K562 (cell line): ENCODE data around the gene OLFML2A. TPM values are rescaled to one million over a fixed set of nuclear protein-coding genes. Genes with fewer than 3 reads are reported as not detected.

ENCODE experiments used
- CHD2 ChIP-seq: IDR thresholded peaks from 2 replicates; pipeline ENCODE4 v1.6.1; 2011; ENCODE audit warnings: low read depth, low read length
- CREBBP ChIP-seq: IDR thresholded peaks from one replicate; pipeline ENCODE4 v1.6.1; 2012; ENCODE audit warnings: low read depth, mild to moderate bottlenecking, control low read depth, inconsistent platforms, low read length
- CUX1 ChIP-seq: fragments of 200-800 bp; sonication (Bioruptor generic); IDR thresholded peaks from 2 replicates; pipeline ENCODE4 v1.6.1; 2016; ENCODE audit warnings: missing genetic modification characterization, missing compliant biosample characterization
- DIDO1 ChIP-seq: fragments of 450-650 bp; IDR thresholded peaks from 2 replicates; pipeline ENCODE4 v1.6.1; 2016; ENCODE audit warnings: low read depth, missing biosample characterization, missing genetic modification characterization
- ELK1 ChIP-seq: sonication (generic); formaldehyde crosslinking; IDR thresholded peaks from 2 replicates; pipeline ENCODE4 v1.8.1; 2022; ENCODE audit warnings: missing genetic modification reagents
- EP400 ChIP-seq: fragments of 450-650 bp; IDR thresholded peaks from 2 replicates; pipeline ENCODE4 v1.6.1; 2017; ENCODE audit warnings: antibody characterized with exemption, mild to moderate bottlenecking, moderate library complexity
- GTF2B ChIP-seq: IDR thresholded peaks from 2 replicates; pipeline ENCODE4 v1.6.1; 2011; ENCODE audit not compliant: insufficient read length; ENCODE audit errors: extremely low read depth
- MIER1 ChIP-seq: fragments of 450-650 bp; IDR thresholded peaks from 2 replicates; pipeline ENCODE4 v1.6.1; 2016; ENCODE audit warnings: antibody characterized with exemption, mild to moderate bottlenecking, low read depth
- NCOA6 ChIP-seq: fragments of 450-650 bp; IDR thresholded peaks from 2 replicates; pipeline ENCODE4 v1.6.1; 2017; ENCODE audit warnings: mild to moderate bottlenecking
- PHB2 ChIP-seq: fragments of 450-650 bp; IDR thresholded peaks from 2 replicates; pipeline ENCODE4 v1.6.1; 2017; ENCODE audit warnings: low read depth
- PRMT5 ChIP-seq: sonication (generic); formaldehyde crosslinking; IDR thresholded peaks from 2 replicates; pipeline ENCODE4 v1.5.0; 2020; ENCODE audit warnings: missing genetic modification reagents
- SMAD4 ChIP-seq: fragments of 250-450 bp; sonication (Bioruptor Pico); conservative IDR thresholded peaks from 2 replicates; pipeline ENCODE4 v1.8.0; 2021; ENCODE audit warnings: inconsistent platforms, mild to moderate bottlenecking, moderate library complexity
- TAF7 ChIP-seq: fragments of 450-650 bp; IDR thresholded peaks from 2 replicates; pipeline ENCODE4 v1.6.1; 2016; ENCODE audit warnings: missing genetic modification characterization, missing compliant biosample characterization
- TBP ChIP-seq: optimal IDR thresholded peaks from 2 replicates; pipeline ENCODE3; 2011; ENCODE audit warnings: low read depth, low read length, improper control_type of control experiment
- TCF7 ChIP-seq: sonication (generic); IDR thresholded peaks from 2 replicates; pipeline ENCODE4 v1.6.1; 2016; ENCODE audit warnings: antibody characterized with exemption, borderline replicate concordance
- TEAD2 ChIP-seq: fragments of 450-650 bp; IDR thresholded peaks from 2 replicates; pipeline ENCODE4 v1.6.1; 2016; ENCODE audit warnings: missing genetic modification characterization, control low read depth, missing compliant biosample characterization
- ZBTB33 ChIP-seq: sonication (generic); formaldehyde crosslinking; IDR thresholded peaks from 2 replicates; pipeline ENCODE4 v1.8.1; 2023; ENCODE audit warnings: mild to moderate bottlenecking, missing genetic modification reagents
- ZNF512 ChIP-seq: IDR thresholded peaks from 2 replicates; pipeline ENCODE4 v1.6.1; 2016; ENCODE audit warnings: missing genetic modification characterization, missing compliant biosample characterization
- polyA plus RNA-seq, 8 experiments: library from polyadenylated mRNA; depleted of rRNA in 4 of 8; stranded (reverse) in 5 of 8; unstranded in 3 of 8; fragments of >200 nt; fragmentation: Nextera tagmentation in 2 of 8; fragmentation: Illumina TruSeq in 1 of 8; extraction: Ambion mirVana in 2 of 8; extraction: Trizol in 1 of 8; gene quantifications; 2 replicates each; pipeline versions ENCODE4 v1.2.1 to v1.2.3, GENCODE V29; 2011 to 2014; ENCODE audit warnings: inconsistent platforms in 1 of 8, missing spikeins in 1 of 8
- total RNA-seq, 7 experiments: library from RNA; depleted of rRNA in 6 of 7; stranded (reverse); fragments of >200 nt in 6 of 7; fragmentation: Illumina TruSeq in 2 of 7; extraction: Trizol in 2 of 7; gene quantifications; 2 replicates each; pipeline versions ENCODE4 v1.2.1 to v1.2.3, GENCODE V29; 2011 to 2021; ENCODE audit warnings: low replicate concordance in 1 of 7

OLFML2A gene
- total and polyA plus RNA-seq, 9 of the 15 experiments (the other 6 are each of a cell fraction or from before 2014, with no cell fraction given) = 0.16 TPM; not detected in 8

GRCh38 chr9:124828489-124829333, 51.8 kb downstream of the OLFML2A start (continued):
- no peak for TF ChIP-seq MIER1
- TF ChIP-seq PHB2 = peak; percentile 14; the same call in 1 of the 2 replicates
- TF ChIP-seq TAF7 (tag) = no peak
- TF ChIP-seq TCF7 = no peak
- TF ChIP-seq DIDO1 (tag) = no peak
- no peak for TF ChIP-seq EP400
- TF ChIP-seq ZBTB33 (CRISPR knock-in tag) = no peak
- TF ChIP-seq CHD2 = no peak
- no peak for TF ChIP-seq TBP
- TF ChIP-seq CUX1 (CRISPR knock-in tag) = no peak
- TF ChIP-seq ELK1 (CRISPR knock-in tag) = no peak
- TF ChIP-seq NCOA6 = no peak
- TF ChIP-seq TEAD2 (tag) = no peak
- no peak for TF ChIP-seq CREBBP
- TF ChIP-seq SMAD4 (CRISPR knock-in tag) = no peak
- TF ChIP-seq ZNF512 = peak; percentile 97
- no peak for TF ChIP-seq PRMT5 (CRISPR knock-in tag)
- TF ChIP-seq GTF2B = no peak
